Smooth muscle cell (in vitro differentiated cells): ENCODE data around the gene ANKH. TPM values are rescaled to one million over a fixed set of nuclear protein-coding genes. Genes with fewer than 3 reads are reported as not detected.
A peak's percentile ranks its signal among the peaks of the same experiment; 100 is the strongest.

Experiments used
- DNase-seq: peaks from one replicate; lab custom pipeline; 2025; ENCODE audit not compliant: unreplicated experiment; lab: John Stamatoyannopoulos, UW
- H2AFZ ChIP-seq: fragments of 200-600 bp; sonication (generic); 2 replicates; pipeline ENCODE4 v1.6.0; 2016; ENCODE audit warnings: antibody characterized with exemption, low read depth, mild to moderate bottlenecking
- H3F3A ChIP-seq: fragments of 200-600 bp; sonication (generic); 2 replicates; pipeline ENCODE4 v1.6.0; 2017; ENCODE audit warnings: antibody characterized with exemption, low read depth
- H3K27ac ChIP-seq: fragments of 200-600 bp; sonication (generic); 2 replicates; pipeline ENCODE4 v1.5.1; 2016; ENCODE audit warnings: low read depth, mild to moderate bottlenecking
- H3K27me3 ChIP-seq: fragments of 200-600 bp; sonication (generic); 2 replicates; pipeline ENCODE4 v1.6.1; 2016; ENCODE audit warnings: low read depth, mild to moderate bottlenecking
- H3K36me3 ChIP-seq: fragments of 200-600 bp; sonication (generic); 2 replicates; pipeline ENCODE4 v1.5.1; 2016; ENCODE audit warnings: low read depth
- H3K4me1 ChIP-seq: fragments of 200-600 bp; sonication (generic); 2 replicates; pipeline ENCODE4 v1.5.1; 2016; ENCODE audit warnings: low read depth
- H3K4me2 ChIP-seq: fragments of 200-600 bp; sonication (generic); 2 replicates; pipeline ENCODE4 v1.6.0; 2016; ENCODE audit warnings: mild to moderate bottlenecking
- H3K4me3 ChIP-seq: fragments of 200-600 bp; sonication (generic); 2 replicates; pipeline ENCODE4 v1.5.1; 2016; ENCODE audit warnings: mild to moderate bottlenecking
- H3K79me2 ChIP-seq: fragments of 200-600 bp; sonication (generic); 2 replicates; pipeline ENCODE4 v1.6.0; 2016; ENCODE audit warnings: low read depth, mild to moderate bottlenecking
- H3K9ac ChIP-seq: fragments of 200-600 bp; sonication (generic); 2 replicates; pipeline ENCODE4 v1.6.0; 2016; ENCODE audit warnings: low read depth
- H3K9me3 ChIP-seq: fragments of 200-600 bp; sonication (generic); replicated peaks from 2 replicates; pipeline ENCODE4 v1.5.1; 2016; ENCODE audit warnings: low read depth
- H4K20me1 ChIP-seq: fragments of 200-600 bp; sonication (generic); 2 replicates; pipeline ENCODE4 v1.6.0; 2016; ENCODE audit warnings: low read depth
- CTCF ChIP-seq: fragments of 200-600 bp; sonication (generic); IDR thresholded peaks from 2 replicates; pipeline ENCODE4 v1.5.1; 2017; ENCODE audit warnings: borderline replicate concordance, mild to moderate bottlenecking, antibody characterized with exemption; ENCODE audit not compliant: insufficient read depth, poor library complexity, severe bottlenecking
- WGBS: methylation state at CpG from one replicate; pipeline ENCODE4 v1.1.7; 2016; ENCODE audit warnings: low lambda C conversion rate; 5-methylcytosine and 5-hydroxymethylcytosine counted together
- polyA plus RNA-seq: library from polyadenylated mRNA; unstranded; fragments of >200 nt; fragmentation: Nextera tagmentation; extraction: Ambion mirVana; gene quantifications from 2 replicates; pipeline ENCODE4 v1.2.1, GENCODE V29; 2016
- total RNA-seq: library from RNA; depleted of rRNA; stranded (reverse); fragments of >200 nt; gene quantifications from 2 replicates; pipeline ENCODE4 v1.2.3, GENCODE V29; 2014

ANKH gene
- total and polyA plus RNA-seq, 2 experiments from 2014 or later: 48.0 to 56.6 TPM

- Histone ChIP-seq H3K4me1 (no peaks in the 10 kb centered on the region), H3K9ac (no peak overlapping the region), H3K36me3 (no peaks in the 10 kb centered on the region), H3F3A (peaks cover 5% of the 10 kb centered on the region), H3K4me2 (no peak overlapping the region), H3K27me3 (no peaks in the 10 kb centered on the region), H3K79me2 (no peaks in the 10 kb centered on the region), H3K4me3 (no peak overlapping the region), H3K9me3 (no peaks in the 10 kb centered on the region), H4K20me1 (no peaks in the 10 kb centered on the region), H3K27ac (no peak overlapping the region), H2AFZ (no peak overlapping the region)
- TF ChIP-seq CTCF: no peak
- DNase-seq: no peak
- 97% methylated on average over 13 of the region's 13 CpGs for WGBS
Observed at GRCh38 chr5:14716755-14717752, 154.5 kb downstream of the ANKH start.

- H3K27ac ChIP-seq: peak overlapping the region; percentile 75
- no peak for DNase-seq
- H3K36me3 ChIP-seq: peaks cover under 1% of the 10 kb centered on the region
- no peaks in the 10 kb centered on the region for H3K79me2 ChIP-seq
- no peaks in the 10 kb centered on the region for H3K4me1 ChIP-seq
- 71% methylated on average over 3 of the region's 3 CpGs for WGBS
- H3K9me3 ChIP-seq: no peaks in the 10 kb centered on the region
- no peak overlapping the region for H3K4me2 ChIP-seq
- H3K4me3 ChIP-seq: no peak overlapping the region
- H3K27me3 ChIP-seq: no peaks in the 10 kb centered on the region
- no peaks in the 10 kb centered on the region for H4K20me1 ChIP-seq
- peaks cover 5% of the 10 kb centered on the region for H3F3A ChIP-seq
- no peak for TF ChIP-seq CTCF
- H2AFZ ChIP-seq: no peak overlapping the region
- peak overlapping the region; percentile 62 for H3K9ac ChIP-seq
Observed at GRCh38 chr5:14715481-14715880, 156.1 kb downstream of the ANKH start.

GRCh38 chr5:14714706-14715105 lies 156.9 kb downstream of the ANKH start:
- H4K20me1 ChIP-seq: no peaks in the 10 kb centered on the region
- no peak for TF ChIP-seq CTCF
- peaks cover 7% of the 10 kb centered on the region for H3K36me3 ChIP-seq
- no peak overlapping the region for H3K4me2 ChIP-seq
- peak overlapping the region; percentile 75 for H3K27ac ChIP-seq
- H2AFZ ChIP-seq: no peak overlapping the region
- WGBS: over 99% methylated on average over 6 of the region's 6 CpGs
- H3K79me2 ChIP-seq: no peaks in the 10 kb centered on the region
- H3K9me3 ChIP-seq: no peaks in the 10 kb centered on the region
- no peak for DNase-seq
- H3K27me3 ChIP-seq: no peaks in the 10 kb centered on the region
- H3K9ac ChIP-seq: peak overlapping the region; percentile 62
- no peaks in the 10 kb centered on the region for H3K4me1 ChIP-seq
- H3F3A ChIP-seq: peaks cover 5% of the 10 kb centered on the region
- no peak overlapping the region for H3K4me3 ChIP-seq
